OCI-LY7 (cell line): ENCODE measurements around the gene SORD. TPM values are rescaled to one million over a fixed set of nuclear protein-coding genes. Genes with fewer than 3 reads are reported as not detected.

Experiments
- BruUV-seq: library from RNA; stranded (reverse); fragments of 400-500 nt; replicated peaks from 2 replicates; lab custom pipeline; 2021; lab: Mats Ljungman, UMichigan
- CTCF ChIA-PET: fragments of 300-600 bp; sonication (Branson Sonifier 250); formaldehyde crosslinking; loops from one replicate; lab custom pipeline; 2022; ENCODE audit warnings: antibody characterized with exemption; ENCODE audit not compliant: unreplicated experiment; lab: Charles Lee
- POLR2A ChIA-PET: fragments of 300-600 bp; sonication (Branson Sonifier 250); formaldehyde crosslinking; loops from one replicate; lab custom pipeline; 2022; ENCODE audit warnings: antibody characterized with exemption; lab: Charles Lee
- DNase-seq: peaks from one replicate; pipeline ENCODE4 v3.0.0-alpha.2; 2015; ENCODE audit warnings: low spot score
- H2AFZ ChIP-seq: fragments of 200-600 bp; sonication (generic), shearing (Covaris generic); 2 replicates; pipeline ENCODE4 v1.6.1; 2014; ENCODE audit warnings: mild to moderate bottlenecking, antibody characterized with exemption, low read length, moderate library complexity
- H3K27ac ChIP-seq: fragments of 200-600 bp; sonication (generic); 2 replicates; pipeline ENCODE4 v1.5.1; 2014; ENCODE audit warnings: mixed run types, low read depth, mild to moderate bottlenecking, moderate library complexity, low read length, inconsistent platforms; ENCODE audit not compliant: poor library complexity, severe bottlenecking
- H3K36me3 ChIP-seq: fragments of 200-600 bp; sonication (generic); 2 replicates; pipeline ENCODE4 v1.6.1; 2014; ENCODE audit warnings: mild to moderate bottlenecking, antibody characterized with exemption, low read length, moderate library complexity, mixed read lengths; ENCODE audit not compliant: insufficient read depth
- H3K4me1 ChIP-seq: fragments of 200-600 bp; sonication (generic); 2 replicates; pipeline ENCODE4 v1.5.1; 2014; ENCODE audit warnings: mild to moderate bottlenecking, low read length; ENCODE audit not compliant: insufficient read depth, poor library complexity, severe bottlenecking
- H3K4me2 ChIP-seq: fragments of 200-600 bp; sonication (generic); 2 replicates; pipeline ENCODE4 v1.6.1; 2014; ENCODE audit warnings: mild to moderate bottlenecking, low read length
- H3K4me3 ChIP-seq: fragments of 200-600 bp; sonication (generic); 2 replicates; pipeline ENCODE4 v1.5.1; 2014; ENCODE audit warnings: mild to moderate bottlenecking, low read depth, low read length; ENCODE audit not compliant: poor library complexity, severe bottlenecking
- H3K79me2 ChIP-seq: fragments of 200-600 bp; sonication (generic); 2 replicates; pipeline ENCODE4 v1.6.1; 2016; ENCODE audit warnings: low read depth, mild to moderate bottlenecking, low read length, moderate library complexity, mixed read lengths; ENCODE audit not compliant: insufficient read depth
- H3K9me2 ChIP-seq: fragments of 200-600 bp; sonication (generic); 2 replicates; pipeline ENCODE4 v1.6.1; 2016; ENCODE audit warnings: mild to moderate bottlenecking, low read length, mixed read lengths; ENCODE audit not compliant: insufficient read depth
- H3K9me3 ChIP-seq: fragments of 200-600 bp; sonication (generic); 2 replicates; pipeline ENCODE4 v1.6.1; 2014; ENCODE audit warnings: mild to moderate bottlenecking, mixed run types, low read length, mixed read lengths
- H4K20me1 ChIP-seq: fragments of 200-600 bp; sonication (generic); 2 replicates; pipeline ENCODE4 v1.6.1; 2014; ENCODE audit warnings: mild to moderate bottlenecking, antibody characterized with exemption, low read length, moderate library complexity, mixed read lengths; ENCODE audit not compliant: insufficient read depth
- EZH2phosphoT487 ChIP-seq: fragments of 200-600 bp; sonication (generic); IDR thresholded peaks from 2 replicates; pipeline ENCODE4 v1.6.1; 2018; ENCODE audit warnings: low read depth, borderline replicate concordance, mild to moderate bottlenecking, mixed run types, antibody characterized with exemption, low read length, moderate library complexity, mixed read lengths
- intact Hi-C: fragments of 100-400 bp; cut with micrococcal nuclease; formaldehyde crosslinking; loops from one replicate; pipeline ENCODE4 v1.10.0; 2022; ENCODE audit not compliant: unreplicated experiment
- total RNA-seq, 2 experiments: library from RNA; depleted of rRNA in 1 of 2; stranded (reverse); fragments of >200 nt in 1 of 2; shearing (Covaris generic) in 1 of 2; gene quantifications; 2 replicates each; pipeline ENCODE4 v1.2.3, GENCODE V29; 2014 to 2022
- TF ChIP-seq, protein P1 (sequence below): fragments of 200-600 bp; sonication (generic); conservative IDR thresholded peaks from 2 replicates; pipeline ENCODE4 v1.5.1; 2014; ENCODE audit warnings: mild to moderate bottlenecking, antibody characterized with exemption, low read length, moderate library complexity, mixed read lengths

SORD gene
- total RNA-seq, 2 experiments from 2014 or later = 10.4 to 17.8 TPM

DNA sequence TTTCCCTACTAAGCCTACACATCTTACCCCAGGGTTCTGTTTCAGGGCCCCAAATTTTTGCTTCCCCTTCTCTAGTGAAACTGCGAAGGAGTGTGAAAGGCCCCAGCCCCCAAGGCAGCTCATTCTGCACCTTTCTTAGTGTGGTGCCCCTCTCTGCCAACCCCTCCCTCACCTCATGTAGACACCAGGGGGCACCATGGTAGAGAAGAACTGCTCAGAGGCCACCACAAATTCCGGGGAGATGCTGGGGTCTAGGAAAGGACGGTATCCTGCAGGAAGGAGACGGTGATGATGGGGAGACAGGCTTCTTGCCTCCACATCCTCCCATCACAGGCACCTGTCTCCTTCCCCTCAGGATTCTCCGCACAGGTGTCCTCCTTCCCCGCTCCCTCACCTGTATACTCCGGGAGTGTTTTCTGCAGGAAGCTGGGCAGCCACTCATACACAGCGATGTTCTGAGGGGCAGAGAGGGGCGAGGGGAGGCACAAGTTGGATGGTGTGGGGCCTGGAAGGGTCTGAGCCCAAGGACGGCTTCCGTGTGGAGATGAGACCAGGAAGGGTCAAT lies 87.3 kb downstream of the SORD start:
- H2AFZ ChIP-seq = no peak overlapping the region
- BruUV-seq = no TSS peak
- no peak overlapping the region for H3K27ac ChIP-seq
- no peaks in the 10 kb centered on the region for H3K9me3 ChIP-seq
- no peak overlapping the region for H3K4me2 ChIP-seq
- no peak for TF ChIP-seq EZH2phosphoT487
- TF ChIP-seq, protein P1, sequence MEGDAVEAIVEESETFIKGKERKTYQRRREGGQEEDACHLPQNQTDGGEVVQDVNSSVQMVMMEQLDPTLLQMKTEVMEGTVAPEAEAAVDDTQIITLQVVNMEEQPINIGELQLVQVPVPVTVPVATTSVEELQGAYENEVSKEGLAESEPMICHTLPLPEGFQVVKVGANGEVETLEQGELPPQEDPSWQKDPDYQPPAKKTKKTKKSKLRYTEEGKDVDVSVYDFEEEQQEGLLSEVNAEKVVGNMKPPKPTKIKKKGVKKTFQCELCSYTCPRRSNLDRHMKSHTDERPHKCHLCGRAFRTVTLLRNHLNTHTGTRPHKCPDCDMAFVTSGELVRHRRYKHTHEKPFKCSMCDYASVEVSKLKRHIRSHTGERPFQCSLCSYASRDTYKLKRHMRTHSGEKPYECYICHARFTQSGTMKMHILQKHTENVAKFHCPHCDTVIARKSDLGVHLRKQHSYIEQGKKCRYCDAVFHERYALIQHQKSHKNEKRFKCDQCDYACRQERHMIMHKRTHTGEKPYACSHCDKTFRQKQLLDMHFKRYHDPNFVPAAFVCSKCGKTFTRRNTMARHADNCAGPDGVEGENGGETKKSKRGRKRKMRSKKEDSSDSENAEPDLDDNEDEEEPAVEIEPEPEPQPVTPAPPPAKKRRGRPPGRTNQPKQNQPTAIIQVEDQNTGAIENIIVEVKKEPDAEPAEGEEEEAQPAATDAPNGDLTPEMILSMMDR = no peak
- intact Hi-C loops = no loop called here
- ChIA-PET CTCF (interaction anchor here (1.7 kb wide), 1 partner anchor 8 kb away, joined by 6 read pairs; no protein-coding TSS in a partner anchor), POLR2A (no interaction called here)
- no peaks in the 10 kb centered on the region for H3K9me2 ChIP-seq
- H3K4me3 ChIP-seq = no peak overlapping the region
- no peaks in the 10 kb centered on the region for H3K79me2 ChIP-seq
- no peaks in the 10 kb centered on the region for H3K36me3 ChIP-seq
- H3K4me1 ChIP-seq = no peaks in the 10 kb centered on the region
- DNase-seq = no peak
- no peaks in the 10 kb centered on the region for H4K20me1 ChIP-seq

DNA sequence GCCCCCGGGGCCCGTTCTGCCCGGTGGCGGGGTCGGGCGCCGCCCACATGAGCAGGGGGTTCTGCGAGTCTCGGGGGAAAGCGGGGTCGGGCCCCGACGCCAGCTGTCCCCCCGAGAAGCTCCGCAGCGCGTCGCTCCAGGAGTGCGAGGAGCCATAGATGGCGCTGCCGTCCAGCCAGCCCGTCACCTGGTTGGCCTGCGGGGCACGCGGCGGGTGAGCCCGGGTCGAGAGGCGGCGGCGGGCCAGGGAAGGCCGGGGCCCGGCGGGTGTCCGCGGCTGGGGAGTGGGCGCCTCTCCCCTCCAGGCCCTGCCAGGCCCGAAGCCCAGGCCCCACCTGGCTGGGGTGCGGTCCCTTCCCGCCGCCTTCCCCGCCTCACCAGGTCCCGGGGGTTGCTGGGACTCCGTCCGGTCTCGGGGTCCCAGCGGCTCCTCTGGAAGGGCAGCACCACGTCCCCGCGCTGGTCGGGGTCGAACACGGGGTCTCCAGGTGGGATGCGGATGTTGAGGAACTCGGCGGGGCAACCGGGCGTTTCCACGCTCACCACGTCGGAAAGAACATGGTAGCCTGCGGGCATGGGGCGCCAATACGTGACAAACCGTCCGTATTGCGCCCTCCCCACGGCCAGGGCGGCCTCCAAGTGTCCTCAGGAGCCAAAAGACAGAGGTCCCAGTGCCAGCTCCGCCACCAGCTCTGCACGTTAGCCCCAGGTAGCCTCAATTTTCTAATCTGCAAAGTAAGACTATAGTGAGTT lies 88.6 kb downstream of the SORD start:
- Histone ChIP-seq H2AFZ (no peak overlapping the region), H3K9me3 (no peaks in the 10 kb centered on the region), H3K27ac (no peak overlapping the region), H3K4me2 (no peak overlapping the region), H3K79me2 (no peaks in the 10 kb centered on the region), H3K4me3 (no peak overlapping the region), H4K20me1 (no peaks in the 10 kb centered on the region), H3K9me2 (no peaks in the 10 kb centered on the region), H3K4me1 (no peaks in the 10 kb centered on the region), H3K36me3 (no peaks in the 10 kb centered on the region)
- no TSS peak for BruUV-seq
- CTCF ChIA-PET = no interaction called here
- intact Hi-C loops = no loop called here
- DNase-seq = no peak
- POLR2A ChIA-PET = no interaction called here
- TF ChIP-seq EZH2phosphoT487 = no peak
- TF ChIP-seq, protein P1 = no peak

DNA sequence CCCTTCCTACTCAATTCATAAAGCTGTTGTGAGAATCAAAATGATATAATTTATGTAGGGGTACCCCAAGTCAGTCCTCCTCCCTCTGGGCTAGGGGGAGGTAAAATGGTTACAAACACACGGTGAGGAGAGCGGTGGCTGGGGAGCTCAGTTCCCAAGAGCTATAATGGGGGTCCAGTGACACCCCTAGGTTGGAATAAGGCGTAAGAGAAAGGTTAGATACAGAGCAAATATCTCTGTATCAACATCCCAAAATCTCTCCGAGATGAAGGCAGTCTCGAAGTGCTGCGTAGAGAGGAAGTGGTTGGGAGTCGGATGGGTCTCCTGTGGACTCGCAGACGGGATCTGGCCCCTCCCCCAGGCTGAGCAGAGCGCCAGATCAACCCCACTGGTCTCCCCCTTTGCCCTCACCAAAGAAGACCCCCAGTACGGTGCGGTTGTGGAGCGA lies 89.2 kb downstream of the SORD start:
- Histone ChIP-seq H3K4me3 (no peak overlapping the region), H3K27ac (no peak overlapping the region), H3K9me3 (no peaks in the 10 kb centered on the region), H2AFZ (no peak overlapping the region), H3K79me2 (no peaks in the 10 kb centered on the region), H3K4me1 (no peaks in the 10 kb centered on the region), H3K9me2 (no peaks in the 10 kb centered on the region), H3K4me2 (no peak overlapping the region), H4K20me1 (no peaks in the 10 kb centered on the region), H3K36me3 (no peaks in the 10 kb centered on the region)
- intact Hi-C loops = no loop called here
- ChIA-PET POLR2A (no interaction called here), CTCF (no interaction called here)
- DNase-seq = no peak
- BruUV-seq = no TSS peak
- TF ChIP-seq, protein P1 = no peak
- TF ChIP-seq EZH2phosphoT487 = no peak
